Ramos (cell line): ENCODE data around the gene SETD3.

Source experiments
- in situ Hi-C: fragments of 300-500 bp; cut with MboI; formaldehyde crosslinking; loops from one replicate; pipeline ENCODE4 v1.14.3; 2022; ENCODE audit warnings: low sequenced_read_pairs; ENCODE audit not compliant: unreplicated experiment

The SETD3 gene

DNA sequence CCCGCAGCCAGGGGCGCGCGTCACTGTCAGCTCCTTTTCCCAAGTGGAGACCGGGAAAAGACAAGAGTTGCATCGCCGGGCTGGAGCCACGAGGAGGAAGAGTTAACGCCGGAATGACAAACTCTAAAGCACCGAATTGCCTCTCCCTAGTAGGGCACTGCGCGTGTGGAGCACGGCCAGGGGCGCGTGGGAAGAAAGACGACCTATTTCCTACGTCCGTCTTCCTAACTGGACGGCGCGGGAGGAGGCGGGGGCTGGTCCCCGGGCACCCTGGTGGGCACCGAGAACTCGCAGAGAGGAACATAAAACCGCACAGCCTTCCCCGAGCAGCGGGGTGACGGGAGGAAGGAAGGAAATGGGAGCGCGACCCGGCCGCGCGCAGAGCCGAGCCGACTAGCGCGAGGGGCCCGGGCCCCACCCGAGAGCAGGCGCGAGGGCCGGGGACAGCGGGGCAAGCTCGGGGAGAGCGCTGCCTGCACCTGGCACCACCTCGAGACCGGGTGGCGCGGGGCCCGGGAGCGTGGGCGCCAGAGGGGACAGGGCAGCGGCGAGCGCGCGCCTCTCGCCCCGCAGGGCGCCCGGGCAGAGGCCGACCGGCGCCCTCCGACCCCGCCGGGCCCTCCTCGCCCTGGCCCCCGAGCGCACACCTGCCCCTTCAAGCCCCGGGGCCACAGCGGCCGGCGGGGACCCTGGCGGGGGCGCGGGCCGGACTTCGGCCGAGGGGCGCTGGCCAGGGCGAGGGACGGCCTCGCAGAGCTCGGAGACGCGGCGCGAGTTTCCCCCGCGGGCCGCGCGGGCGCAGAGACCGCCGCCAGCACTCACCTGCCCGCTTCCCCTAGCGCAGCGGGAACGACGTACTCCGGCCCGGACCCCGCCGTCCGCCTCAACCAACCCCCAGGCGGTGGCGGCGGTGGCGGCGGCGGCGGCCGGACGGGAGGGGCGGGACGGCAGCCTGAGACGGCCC lies at the start of gene SETD3:
SETD3 (minus strand) TSS at position 954 of the 964 bp plus-strand sequence. CDS start 15,054 bp downstream, outside the sequence.
- in situ Hi-C loops, result no loop called here

DNA sequence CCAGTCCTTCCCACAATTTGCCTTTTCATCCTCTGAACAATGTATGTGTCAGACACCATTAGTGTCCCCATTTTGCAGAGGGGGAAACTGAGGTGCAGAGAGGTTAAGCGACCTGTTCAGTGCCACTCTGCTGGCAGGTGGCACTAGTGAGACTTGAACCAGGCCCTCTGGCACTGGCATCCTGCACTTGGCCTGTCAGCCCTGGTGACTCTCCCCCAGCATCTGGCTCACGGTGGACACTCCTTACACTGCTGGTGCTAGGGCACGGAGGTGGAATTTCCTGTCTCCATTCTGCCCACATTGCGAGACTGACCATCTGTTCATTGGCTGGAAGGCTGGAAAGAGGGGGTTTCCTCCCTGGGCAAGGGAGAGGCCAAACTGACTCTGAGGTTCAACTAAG lies 49.2 kb upstream of the SETD3 start:
- in situ Hi-C loops, result loop anchor here (10.0 kb wide), 1 partner anchor 355 kb away; no protein-coding TSS in a partner anchor

DNA sequence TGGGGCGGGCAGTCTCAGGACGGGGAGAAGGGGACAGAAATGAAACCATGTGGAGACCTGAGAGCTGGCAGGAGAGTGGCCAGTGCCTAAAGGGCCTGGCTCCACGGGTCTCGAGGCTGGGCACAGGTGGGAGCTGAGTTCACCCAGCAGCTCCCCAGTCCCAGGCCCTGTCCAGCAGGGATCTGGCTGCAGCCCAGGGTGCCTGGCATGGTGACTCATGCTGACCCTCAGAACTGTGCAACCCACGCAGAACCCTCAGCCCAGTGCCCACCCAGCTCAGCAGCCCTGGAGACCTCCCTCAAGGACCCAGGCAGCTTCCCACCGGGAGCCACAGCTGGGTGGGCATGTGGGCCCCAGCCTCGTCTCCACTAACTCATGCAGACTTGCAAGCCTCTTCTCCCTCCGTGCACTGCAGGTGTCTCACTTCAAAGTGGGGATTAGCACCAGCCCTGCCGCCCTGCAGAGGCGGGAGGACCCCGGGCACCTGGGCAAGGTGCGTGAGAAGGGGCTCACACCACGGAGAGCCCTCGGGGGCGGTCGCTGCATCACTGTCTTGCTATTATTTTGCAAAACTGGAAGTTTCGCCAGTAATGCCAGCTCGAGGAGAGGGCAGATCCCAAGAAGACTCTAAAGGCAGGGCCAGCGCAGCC lies 46.9 kb upstream of the SETD3 start:
- in situ Hi-C loops, result no loop called here

DNA sequence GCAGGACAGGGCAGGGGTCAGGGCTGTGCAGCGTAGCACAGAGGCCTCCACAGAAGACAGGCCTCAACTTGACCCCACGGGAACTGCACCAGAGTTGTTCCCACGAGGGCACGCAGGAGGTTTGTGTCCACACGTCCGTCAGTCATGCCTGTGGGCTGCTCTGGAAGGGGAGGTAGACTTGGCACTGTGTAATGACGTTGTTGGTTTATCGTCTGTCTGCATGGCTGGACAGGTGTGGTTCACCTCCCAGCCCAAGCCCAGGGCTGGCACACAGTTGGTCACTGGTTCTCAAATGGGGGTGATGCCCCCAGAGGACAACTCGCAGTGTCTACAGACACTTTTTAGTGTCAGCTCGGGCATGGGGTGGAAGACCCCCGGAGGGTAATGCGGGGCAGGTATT lies 46.4 kb upstream of the SETD3 start:
- in situ Hi-C loops, result no loop called here

DNA sequence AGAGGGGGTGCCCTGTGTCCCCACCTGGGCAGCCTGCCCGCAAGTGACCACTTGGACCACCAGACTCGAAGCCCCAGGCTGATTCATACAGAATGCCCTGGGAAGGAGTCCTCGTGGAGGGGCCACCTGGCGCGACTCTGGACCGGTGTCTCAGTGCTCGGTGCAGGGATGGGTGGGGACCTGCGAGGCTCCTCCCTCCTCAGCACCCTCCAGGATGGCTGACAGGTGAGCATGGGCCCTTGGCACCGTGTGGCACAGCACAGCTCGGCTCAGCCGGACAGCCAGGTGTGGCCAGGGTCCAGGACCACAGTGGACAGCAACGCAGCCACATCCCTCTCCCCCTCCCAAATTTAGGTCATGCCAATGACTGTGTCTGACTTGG lies 45.0 kb upstream of the SETD3 start:
- in situ Hi-C loops, result no loop called here

DNA sequence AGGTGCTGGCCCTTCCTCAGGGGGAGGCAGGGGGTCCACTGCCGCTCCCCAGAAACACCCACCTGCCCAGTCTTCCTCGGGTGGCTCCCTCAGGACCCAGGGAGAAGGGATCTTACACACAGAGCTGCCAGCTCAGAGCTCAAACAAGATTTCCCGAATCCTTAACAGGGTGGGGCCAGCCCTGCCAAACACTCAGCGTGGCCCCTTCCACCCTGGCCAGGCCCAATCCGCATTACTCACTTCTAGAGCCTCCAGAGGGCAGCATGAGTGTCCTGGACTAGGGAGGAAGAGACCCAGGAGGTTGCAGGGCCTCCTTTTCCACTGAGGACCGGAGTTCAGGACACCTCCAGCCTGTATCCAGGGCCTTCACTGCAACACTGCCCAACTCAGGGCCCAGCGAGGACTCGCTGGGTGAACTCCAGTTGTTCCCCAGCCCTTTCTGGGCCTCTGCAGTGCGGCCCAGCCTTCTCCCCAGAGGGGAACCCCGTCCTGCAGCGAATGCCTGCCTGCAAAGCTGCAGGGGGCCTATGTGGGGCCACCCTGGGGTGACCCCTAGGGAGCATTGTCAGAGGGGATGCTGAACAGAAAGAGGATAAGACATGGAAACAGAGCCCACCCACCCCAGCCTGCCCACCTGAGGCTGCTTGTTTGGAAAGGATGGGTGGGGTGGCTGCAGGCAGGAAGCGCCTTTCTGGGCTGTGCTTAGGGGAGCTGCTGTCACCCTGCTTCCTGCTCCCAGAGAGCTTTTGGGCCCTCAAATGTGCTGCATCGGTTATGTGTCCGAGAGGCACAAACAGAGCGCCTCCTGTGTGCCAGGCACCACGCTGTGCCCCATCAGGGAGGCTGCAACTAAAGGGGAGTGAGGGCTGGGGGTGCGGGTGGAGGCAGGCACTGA lies 44.4 kb upstream of the SETD3 start:
- in situ Hi-C loops, result no loop called here

DNA sequence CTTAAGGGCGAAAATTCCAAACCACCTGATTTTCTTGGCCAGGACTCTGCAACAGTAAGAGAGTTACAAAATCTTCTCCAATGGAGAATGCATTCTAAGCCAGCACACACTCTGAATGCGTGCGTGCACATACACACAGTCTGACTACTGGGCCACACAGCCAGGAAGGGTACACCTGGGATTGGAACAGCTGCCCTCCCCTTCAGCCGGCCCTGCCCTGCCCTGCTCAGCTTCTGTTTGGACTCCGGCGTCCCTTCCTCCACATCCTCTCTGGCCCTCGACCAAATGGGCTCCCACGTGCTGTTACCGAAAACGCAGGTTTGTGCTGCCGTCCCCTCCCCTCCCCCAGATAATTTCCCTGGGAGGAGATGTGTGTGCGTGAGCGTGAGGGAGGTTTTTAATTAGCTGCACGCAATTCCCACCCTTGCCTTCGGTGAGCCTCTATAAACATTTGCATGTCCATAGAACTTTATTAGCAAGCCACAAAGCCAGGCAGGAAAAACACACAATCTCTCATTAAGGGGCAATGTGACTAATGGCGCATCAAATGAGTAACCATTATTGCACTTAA lies 43.5 kb upstream of the SETD3 start:
- in situ Hi-C loops, result no loop called here

DNA sequence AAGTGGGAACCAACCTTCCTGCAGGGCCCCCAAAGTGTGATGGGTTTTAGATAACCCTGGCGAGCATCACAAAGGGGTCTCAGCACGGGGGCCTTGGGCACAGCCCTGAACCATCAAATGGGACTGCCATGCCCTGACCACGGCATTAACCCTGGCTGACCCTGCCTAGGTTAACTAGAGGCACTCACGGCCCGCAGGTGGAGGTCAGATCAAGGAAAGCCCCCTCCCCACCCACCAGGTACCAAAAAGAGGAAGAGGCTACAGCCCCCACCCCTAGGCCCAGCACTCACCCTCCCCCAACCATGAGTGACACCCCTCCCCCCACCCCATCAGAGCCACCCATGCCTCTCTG lies 43.0 kb upstream of the SETD3 start:
- in situ Hi-C loops, result no loop called here

DNA sequence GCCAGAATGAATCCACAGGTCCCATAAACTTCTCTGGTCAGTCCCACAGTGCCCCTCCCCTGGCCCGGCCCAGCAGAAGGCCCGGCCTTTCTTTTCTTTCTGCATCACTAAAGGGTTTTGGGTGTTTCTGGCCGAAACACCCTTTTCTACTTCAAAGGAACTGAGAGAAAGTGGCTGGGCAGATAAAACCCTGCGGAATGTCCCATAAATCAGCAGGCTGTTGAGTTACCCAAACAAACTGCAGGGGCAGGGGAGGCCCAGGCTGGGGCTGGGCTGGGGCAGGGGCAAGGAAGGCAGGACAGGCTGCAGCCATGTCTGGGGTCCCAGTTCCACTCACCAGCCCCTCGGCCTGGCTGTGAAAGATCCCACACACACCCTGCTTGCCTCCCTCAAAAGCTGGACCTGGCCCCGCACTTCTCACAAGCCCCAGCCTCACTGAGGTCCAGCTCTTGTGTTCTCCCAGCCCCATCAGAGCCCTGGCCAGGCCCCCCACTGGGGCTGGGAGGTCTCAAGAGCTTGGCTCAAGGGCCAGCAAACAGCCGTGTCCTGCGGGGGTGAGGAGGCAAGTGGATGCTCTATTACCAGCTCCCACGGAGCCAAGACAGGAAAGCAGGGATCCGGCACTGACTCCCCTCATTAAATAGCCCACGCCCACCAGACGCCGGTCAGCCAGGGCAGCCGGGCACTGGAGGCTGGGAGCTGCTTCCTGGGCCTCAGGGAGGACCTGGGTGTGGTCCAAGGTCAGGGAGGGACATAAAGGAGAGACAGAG lies 42.5 kb upstream of the SETD3 start:
- in situ Hi-C loops, result no loop called here

DNA sequence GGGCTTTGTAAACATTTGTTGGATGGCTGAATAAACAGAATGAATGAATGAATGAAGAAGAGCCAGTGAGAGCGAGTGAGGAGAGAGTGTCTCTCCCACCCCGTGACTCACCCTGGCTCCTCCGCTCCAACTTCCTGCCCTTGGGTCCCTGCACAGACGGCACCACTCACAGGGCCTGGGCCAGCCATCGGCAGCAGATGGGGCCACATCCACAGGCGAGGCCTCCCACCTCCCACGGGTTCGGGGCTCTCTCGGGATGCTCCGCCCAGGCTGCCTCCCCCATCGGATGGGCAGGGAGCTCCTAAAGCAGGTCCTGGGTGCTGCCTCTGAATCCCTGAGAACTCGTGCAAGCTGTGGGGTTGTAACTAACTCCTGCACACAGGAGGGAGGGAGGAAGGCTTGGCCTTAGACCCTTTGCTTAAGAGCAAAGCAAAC lies 41.8 kb upstream of the SETD3 start:
- in situ Hi-C loops, result no loop called here

DNA sequence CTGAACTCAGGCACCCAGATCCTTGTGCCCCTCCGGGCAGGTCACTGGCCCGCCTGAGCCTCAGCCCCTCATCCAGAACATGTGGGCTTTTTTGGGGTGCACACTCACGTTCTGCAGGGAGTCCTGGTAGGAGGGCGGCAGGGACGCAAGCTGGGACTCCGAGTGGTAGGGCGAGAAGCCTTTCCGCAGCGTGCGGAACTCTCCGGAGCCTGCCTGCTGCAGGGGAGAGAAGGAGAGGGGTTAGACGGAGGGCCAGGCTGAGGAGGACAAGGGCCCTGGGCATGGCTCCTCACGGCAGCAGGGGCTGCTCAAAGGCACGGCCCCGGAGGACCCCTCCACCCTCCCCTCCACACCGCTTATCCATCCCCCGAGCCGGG lies 41.4 kb upstream of the SETD3 start:
- in situ Hi-C loops, result no loop called here

DNA sequence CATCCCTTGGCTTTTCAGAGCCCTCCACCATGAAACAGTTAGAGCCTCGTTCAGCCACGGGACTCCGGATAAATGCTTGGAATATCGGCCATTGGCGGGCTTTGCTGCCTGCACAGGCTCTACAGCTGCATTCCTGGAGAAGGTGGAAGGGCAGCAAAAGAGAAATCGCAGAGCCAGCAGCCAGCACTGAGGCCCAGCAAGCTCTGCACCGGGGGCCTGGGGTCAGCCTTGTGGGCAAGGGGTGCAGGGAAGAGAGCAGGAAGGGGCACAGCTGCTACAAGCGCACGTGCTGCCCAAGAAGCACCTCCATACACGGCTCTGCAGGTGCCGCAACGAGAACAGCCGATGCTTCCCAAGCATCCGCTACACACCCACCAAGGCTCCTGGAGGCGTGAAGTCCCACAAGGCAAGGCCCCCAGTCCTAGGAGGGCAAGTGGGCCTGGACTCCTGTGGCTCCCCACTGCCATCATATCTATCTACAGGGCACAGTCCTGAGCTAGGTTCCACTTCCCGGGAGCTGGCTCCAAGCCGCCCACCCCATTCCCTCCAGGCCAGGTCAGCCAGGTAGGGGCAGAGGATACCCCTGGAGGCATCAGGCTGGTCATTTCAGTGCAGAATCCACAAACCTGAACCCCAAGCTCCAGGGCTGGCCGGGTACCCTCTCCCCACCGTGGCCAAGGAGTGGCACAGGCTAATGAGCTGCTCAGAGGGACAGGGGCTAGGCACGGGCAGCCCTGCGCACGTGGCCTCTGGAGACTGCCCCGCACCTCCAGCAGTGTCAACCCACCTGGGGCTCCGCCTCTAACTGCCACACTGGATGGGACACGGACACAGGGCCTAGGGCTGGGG lies 40.7 kb upstream of the SETD3 start:
- in situ Hi-C loops, result no loop called here

DNA sequence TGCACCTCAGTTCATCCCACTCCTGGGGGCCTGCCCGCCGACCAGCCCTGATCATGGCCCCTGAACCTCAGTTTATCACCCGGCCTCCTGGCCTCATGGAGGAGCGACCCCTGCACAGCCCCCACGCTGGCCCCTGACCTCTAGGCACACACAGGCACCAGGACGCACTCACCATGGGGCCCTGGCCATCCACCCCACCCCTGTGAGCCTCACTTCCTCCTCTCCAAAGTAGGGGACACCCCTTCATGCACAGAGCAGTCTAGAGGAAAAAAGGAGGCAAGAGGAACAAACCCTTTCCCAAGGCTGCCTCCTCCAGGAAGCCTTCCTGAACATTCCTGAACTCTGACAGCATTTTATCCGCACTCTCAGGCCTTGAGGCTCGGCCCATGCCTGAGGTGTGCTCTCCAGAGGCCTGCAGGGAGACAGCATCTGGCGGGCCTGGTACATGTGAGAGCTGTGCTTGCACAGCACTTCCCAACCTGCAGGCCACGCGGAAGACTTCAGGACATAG lies 40.0 kb upstream of the SETD3 start:
- in situ Hi-C loops, result no loop called here

DNA sequence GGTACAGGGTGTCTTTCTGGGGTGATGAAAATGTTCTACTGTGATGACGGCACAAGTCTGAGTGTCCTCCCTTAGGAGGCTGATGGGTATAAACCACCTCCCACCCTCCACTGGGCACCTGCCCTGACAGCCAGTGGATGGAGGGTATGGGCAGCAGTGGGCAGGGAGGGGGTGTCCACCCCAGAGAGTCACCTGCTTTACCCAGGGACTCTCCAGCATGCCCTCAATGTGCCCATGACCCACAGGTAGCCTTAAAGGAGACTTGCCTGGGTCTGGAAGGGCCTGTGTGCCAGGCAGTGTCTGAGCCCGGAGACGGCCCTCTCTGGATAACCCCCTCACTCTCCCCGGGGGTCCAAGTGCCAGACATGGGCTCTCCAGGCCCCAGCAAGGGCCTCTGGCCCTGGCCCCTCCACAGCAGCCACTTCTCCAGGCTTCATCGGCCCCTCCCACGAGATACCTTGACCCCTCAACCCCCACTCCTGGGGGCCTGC lies 39.3 kb upstream of the SETD3 start:
- in situ Hi-C loops, result no loop called here

DNA sequence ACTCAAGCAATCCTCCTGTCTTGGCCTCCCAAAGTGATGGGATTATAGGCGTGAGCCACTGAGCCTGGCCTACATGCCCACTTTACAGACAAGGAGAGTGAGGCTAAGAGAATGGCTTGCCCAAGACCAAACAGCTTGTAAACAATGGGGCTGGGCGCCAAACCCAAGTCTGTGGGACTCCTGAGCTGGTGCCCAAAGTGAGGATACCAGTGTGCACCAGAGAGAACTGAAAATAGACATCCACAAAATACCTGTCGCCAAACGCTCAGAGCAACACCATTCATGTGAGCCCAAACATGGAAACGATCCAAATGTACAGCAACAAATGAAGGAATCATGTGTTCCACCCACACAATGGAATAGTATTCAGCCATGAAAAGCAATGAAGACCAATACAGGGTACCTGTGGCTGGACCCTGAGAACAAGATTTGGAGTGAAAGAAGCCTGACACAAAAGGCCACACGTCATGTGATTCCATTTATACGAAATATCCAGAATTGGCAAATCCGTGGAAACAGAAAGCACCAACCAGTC lies 38.8 kb upstream of the SETD3 start:
- in situ Hi-C loops, result no loop called here

DNA sequence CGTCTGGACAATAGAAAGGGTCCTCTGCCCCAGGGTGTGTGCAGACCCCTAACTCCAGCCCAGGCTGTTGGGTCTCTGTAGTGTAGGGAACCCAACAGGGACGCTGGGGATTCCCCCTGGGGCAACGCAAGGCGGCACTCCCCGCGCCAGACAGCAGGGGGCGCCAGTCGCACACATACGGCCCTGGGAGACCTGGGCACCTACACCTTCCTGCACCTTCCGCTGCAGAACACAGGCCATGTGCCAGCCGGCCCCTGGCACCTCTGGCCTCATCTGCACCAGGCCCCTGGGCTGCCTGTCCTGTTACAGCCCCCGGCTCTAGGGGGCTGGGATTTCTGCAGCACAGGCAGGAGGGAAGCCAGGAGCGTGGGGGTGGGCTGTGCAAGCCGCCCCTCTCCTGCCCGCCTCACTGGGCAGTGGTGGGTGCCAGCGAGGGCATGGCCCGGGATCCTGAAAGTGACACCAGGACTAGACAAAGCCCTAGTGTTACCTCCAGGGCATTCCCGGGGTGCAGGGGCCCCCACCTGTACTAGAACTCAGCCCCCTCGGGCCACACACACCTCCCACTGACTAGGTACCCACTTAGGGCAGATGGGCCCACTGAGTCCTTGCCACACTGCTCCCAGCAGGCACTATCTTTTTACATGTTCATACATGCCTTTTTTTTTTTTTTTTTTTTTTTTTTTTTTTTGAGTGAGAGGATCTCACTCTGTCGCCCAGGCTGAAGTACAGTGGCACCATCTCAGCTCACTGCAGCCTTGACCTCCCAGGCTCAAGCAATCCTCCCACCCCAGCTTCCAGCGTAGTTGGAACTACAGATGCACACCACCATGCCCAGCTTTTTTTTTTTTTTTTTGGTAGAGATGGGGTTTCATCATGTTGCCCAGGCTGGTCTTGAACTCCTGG lies 38.0 kb upstream of the SETD3 start:
- in situ Hi-C loops, result no loop called here
